C4-2B (cell line): ENCODE results near the gene GNGT2.

Experiments
- ZFX ChIP-seq: fragments of 450-650 bp; IDR thresholded peaks from 2 replicates; pipeline ENCODE4 v1.6.1; 2017
- TF ChIP-seq, protein P1 (sequence below): fragments of 450-650 bp; conservative IDR thresholded peaks from 2 replicates; pipeline ENCODE4 v1.5.1; 2017; ENCODE audit warnings: mild to moderate bottlenecking

DNA sequence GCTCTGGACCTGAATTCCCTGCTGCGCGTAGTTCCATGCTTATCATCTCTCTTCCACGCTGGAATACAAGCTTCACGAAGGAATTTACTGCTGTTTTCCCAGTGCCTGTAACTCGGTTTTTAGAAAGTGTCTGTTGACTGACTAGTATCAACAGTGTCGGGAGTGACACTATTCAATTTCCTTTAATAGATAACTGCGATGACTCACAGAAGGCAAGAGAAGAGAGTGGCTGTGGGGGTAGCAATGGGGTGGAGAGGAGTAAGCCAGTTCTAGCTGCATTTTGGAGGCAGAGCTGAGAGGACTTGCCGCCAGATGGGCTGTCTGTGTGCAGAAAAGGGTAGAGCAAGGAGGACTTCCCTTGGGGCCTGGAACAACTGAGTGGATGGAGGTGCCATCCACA is 52.6 kb downstream of the GNGT2 start:
- TF ChIP-seq, protein P1, sequence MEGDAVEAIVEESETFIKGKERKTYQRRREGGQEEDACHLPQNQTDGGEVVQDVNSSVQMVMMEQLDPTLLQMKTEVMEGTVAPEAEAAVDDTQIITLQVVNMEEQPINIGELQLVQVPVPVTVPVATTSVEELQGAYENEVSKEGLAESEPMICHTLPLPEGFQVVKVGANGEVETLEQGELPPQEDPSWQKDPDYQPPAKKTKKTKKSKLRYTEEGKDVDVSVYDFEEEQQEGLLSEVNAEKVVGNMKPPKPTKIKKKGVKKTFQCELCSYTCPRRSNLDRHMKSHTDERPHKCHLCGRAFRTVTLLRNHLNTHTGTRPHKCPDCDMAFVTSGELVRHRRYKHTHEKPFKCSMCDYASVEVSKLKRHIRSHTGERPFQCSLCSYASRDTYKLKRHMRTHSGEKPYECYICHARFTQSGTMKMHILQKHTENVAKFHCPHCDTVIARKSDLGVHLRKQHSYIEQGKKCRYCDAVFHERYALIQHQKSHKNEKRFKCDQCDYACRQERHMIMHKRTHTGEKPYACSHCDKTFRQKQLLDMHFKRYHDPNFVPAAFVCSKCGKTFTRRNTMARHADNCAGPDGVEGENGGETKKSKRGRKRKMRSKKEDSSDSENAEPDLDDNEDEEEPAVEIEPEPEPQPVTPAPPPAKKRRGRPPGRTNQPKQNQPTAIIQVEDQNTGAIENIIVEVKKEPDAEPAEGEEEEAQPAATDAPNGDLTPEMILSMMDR: no peak
- no peak for TF ChIP-seq ZFX
